DOHH2 (cell line): ENCODE results near the gene NKTR.

Experiments used
- EZH2phosphoT487 ChIP-seq: fragments of 200-600 bp; sonication (generic); IDR thresholded peaks from 2 replicates; pipeline ENCODE4 v1.6.1; 2017; ENCODE audit warnings: borderline replicate concordance, mild to moderate bottlenecking, antibody characterized with exemption, low read length, moderate library complexity, mixed read lengths
- TF ChIP-seq, protein P1 (sequence below): fragments of 200-600 bp; sonication (generic); IDR thresholded peaks from one replicate; pipeline ENCODE4 v1.5.1; 2014; ENCODE audit warnings: antibody characterized with exemption, mild to moderate bottlenecking, low read depth, low read length; ENCODE audit not compliant: poor library complexity, severe bottlenecking

DNA sequence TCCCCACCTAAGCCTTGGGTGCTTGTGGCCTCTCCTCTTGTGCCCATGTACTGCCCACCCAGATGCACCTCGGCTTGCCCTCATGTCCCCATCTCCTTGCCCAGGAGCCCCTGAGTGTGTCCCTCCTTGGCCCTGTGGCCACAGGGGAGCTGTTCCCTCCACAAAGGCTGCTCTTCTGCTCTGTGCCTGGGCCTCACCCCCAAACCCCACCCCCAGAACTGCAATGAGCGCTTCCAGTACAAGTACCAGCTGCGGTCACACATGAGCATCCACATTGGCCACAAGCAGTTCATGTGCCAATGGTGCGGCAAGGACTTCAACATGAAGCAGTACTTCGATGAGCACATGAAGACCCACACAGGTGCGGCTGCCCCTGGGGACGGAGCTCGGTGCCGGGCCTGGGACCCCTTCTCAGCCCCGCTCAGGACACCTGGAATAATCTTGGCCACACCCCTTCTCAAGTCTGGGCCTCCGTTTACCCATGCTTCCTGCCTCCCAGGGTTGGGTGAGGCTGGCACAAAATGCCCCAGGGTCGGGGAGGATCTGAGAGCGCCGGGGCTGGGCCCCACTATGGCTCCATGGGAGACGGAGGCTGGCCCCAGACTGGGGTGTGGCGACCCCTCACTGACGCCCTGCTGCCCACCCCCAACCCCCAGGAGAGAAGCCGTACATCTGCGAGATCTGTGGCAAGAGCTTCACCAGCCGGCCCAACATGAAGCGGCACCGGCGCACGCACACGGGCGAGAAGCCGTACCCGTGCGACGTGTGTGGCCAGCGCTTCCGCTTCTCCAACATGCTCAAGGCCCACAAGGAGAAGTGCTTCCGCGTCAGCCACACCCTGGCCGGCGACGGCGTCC lies 63.3 kb downstream of the NKTR start:
- TF ChIP-seq, protein P1, sequence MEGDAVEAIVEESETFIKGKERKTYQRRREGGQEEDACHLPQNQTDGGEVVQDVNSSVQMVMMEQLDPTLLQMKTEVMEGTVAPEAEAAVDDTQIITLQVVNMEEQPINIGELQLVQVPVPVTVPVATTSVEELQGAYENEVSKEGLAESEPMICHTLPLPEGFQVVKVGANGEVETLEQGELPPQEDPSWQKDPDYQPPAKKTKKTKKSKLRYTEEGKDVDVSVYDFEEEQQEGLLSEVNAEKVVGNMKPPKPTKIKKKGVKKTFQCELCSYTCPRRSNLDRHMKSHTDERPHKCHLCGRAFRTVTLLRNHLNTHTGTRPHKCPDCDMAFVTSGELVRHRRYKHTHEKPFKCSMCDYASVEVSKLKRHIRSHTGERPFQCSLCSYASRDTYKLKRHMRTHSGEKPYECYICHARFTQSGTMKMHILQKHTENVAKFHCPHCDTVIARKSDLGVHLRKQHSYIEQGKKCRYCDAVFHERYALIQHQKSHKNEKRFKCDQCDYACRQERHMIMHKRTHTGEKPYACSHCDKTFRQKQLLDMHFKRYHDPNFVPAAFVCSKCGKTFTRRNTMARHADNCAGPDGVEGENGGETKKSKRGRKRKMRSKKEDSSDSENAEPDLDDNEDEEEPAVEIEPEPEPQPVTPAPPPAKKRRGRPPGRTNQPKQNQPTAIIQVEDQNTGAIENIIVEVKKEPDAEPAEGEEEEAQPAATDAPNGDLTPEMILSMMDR, result no peak
- TF ChIP-seq EZH2phosphoT487, result no peak
